HCT116 (cell line): Measurements from ENCODE around the gene CCR6. TPM values are rescaled to one million over a fixed set of nuclear protein-coding genes. Genes with fewer than 3 reads are reported as not detected.

ENCODE experiments used
- ATAC-seq: fragments of 200-7000 bp; cut with Tn5 transposase; 2 replicates; pipeline ENCODE4 v1.9.1; 2020; ENCODE audit warnings: mild to moderate bottlenecking, moderate library complexity
- BruUV-seq: library from RNA; stranded (reverse); fragments of 400-500 nt; replicated peaks from 2 replicates; lab custom pipeline; 2021; lab: Mats Ljungman, UMichigan
- CTCF ChIA-PET: fragments of 300-600 bp; sonication (Branson Sonifier 250); formaldehyde crosslinking; loops from one replicate; lab custom pipeline; 2021; ENCODE audit warnings: antibody characterized with exemption; lab: Charles Lee
- POLR2A ChIA-PET: fragments of 300-600, 350-600 bp; sonication (Branson Sonifier 250); formaldehyde crosslinking; loops from one replicate; lab custom pipeline; 2021; ENCODE audit warnings: antibody characterized with exemption; lab: Charles Lee
- RAD21 ChIA-PET, 2 experiments: fragments of 300-600 bp; sonication (Branson Sonifier 250); formaldehyde crosslinking; loops; one replicate each; lab custom pipeline; 2023; ENCODE audit warnings: low total read pairs in 2 of 2; ENCODE audit not compliant: uncharacterized antibody in 2 of 2, unreplicated experiment in 2 of 2, low non-redundant PET in 1 of 2; lab: Charles Lee
- DNase-seq: peaks from one replicate; pipeline ENCODE4 v3.0.0-alpha.2; 2010; ENCODE audit warnings: low read depth, low spot score
- H2AFZ ChIP-seq: fragments of 200-600 bp; shearing (Covaris generic), sonication (generic); 2 replicates; pipeline ENCODE4 v1.6.1; 2017; ENCODE audit warnings: low read depth, mixed run types, mixed read lengths, antibody characterized with exemption, low read length; ENCODE audit not compliant: poor library complexity, severe bottlenecking
- H3K27ac ChIP-seq: 2 replicates; pipeline ENCODE4 v1.5.1; 2012; ENCODE audit warnings: low read depth, low read length
- H3K27me3 ChIP-seq: fragments of 200-600 bp; sonication (generic); 2 replicates; pipeline ENCODE4 v1.6.1; 2016; ENCODE audit warnings: mixed run types, low read length, mixed read lengths; ENCODE audit not compliant: insufficient read depth
- H3K36me3 ChIP-seq, 2 experiments: fragments of 200-500 bp in 1 of 2; fragments of 200-600 bp in 1 of 2; sonication (Bioruptor generic) in 1 of 2; sonication (generic) in 1 of 2; 2 replicates each; pipeline versions ENCODE4 v1.5.1 to v1.6.1; 2014 to 2016; ENCODE audit warnings: low read length in 2 of 2, inconsistent platforms in 1 of 2, mixed read lengths in 1 of 2, mixed run types in 1 of 2; ENCODE audit not compliant: insufficient read depth in 2 of 2, control insufficient read depth in 1 of 2
- H3K4me1 ChIP-seq, 2 experiments: fragments of 200-600 bp in 1 of 2; sonication (generic) in 1 of 2; 2 replicates each; pipeline versions ENCODE4 v1.5.1 to v1.6.1; 2012 to 2017; ENCODE audit warnings: low read length in 2 of 2, inconsistent platforms in 1 of 2, mild to moderate bottlenecking in 1 of 2, mixed read lengths in 1 of 2, mixed run types in 1 of 2, moderate library complexity in 1 of 2; ENCODE audit not compliant: insufficient read depth in 2 of 2, control insufficient read depth in 1 of 2
- H3K4me2 ChIP-seq: fragments of 200-600 bp; sonication (generic); 2 replicates; pipeline ENCODE4 v1.6.1; 2017; ENCODE audit warnings: mixed run types, low read length, mixed read lengths
- H3K4me3 ChIP-seq, 2 experiments: fragments of 200-600 bp in 1 of 2; sonication (generic) in 1 of 2; replicated peaks in 1 of 2; 2 replicates each; pipeline ENCODE4 v1.5.1; 2011 to 2016; ENCODE audit warnings: low read length in 2 of 2, control low read depth in 1 of 2, low read depth in 1 of 2, mild to moderate bottlenecking in 1 of 2, mixed read lengths in 1 of 2, mixed run types in 1 of 2
- H3K79me2 ChIP-seq: fragments of 200-600 bp; sonication (generic); 2 replicates; pipeline ENCODE4 v1.6.1; 2017; ENCODE audit warnings: mild to moderate bottlenecking, mixed run types, low read length, moderate library complexity, mixed read lengths; ENCODE audit not compliant: insufficient read depth
- H3K9ac ChIP-seq: fragments of 200-600 bp; sonication (generic); 2 replicates; pipeline ENCODE4 v1.6.1; 2016; ENCODE audit warnings: low read length, mixed read lengths
- H3K9me2 ChIP-seq: fragments of 200-600 bp; sonication (generic), shearing (Covaris generic); 2 replicates; pipeline ENCODE4 v1.6.1; 2017; ENCODE audit warnings: mixed run types, mild to moderate bottlenecking, moderate library complexity; ENCODE audit not compliant: insufficient read depth
- H3K9me3 ChIP-seq, 2 experiments: fragments of 200-500 bp in 1 of 2; fragments of 200-600 bp in 1 of 2; sonication (Bioruptor generic) in 1 of 2; sonication (generic) in 1 of 2; 2 replicates each; pipeline ENCODE4 v1.6.1; 2014 to 2017; ENCODE audit warnings: low read length in 2 of 2, mixed read lengths in 2 of 2, inconsistent platforms in 1 of 2, low read depth in 1 of 2, mild to moderate bottlenecking in 1 of 2, mixed run types in 1 of 2, moderate library complexity in 1 of 2; ENCODE audit not compliant: control insufficient read depth in 1 of 2, insufficient read depth in 1 of 2
- H4K20me1 ChIP-seq: fragments of 200-600 bp; sonication (generic), shearing (Covaris generic); 2 replicates; pipeline ENCODE4 v1.6.1; 2017; ENCODE audit warnings: mixed run types, mild to moderate bottlenecking, moderate library complexity; ENCODE audit not compliant: insufficient read depth
- ATF3 ChIP-seq: IDR thresholded peaks from 2 replicates; pipeline ENCODE4 v1.6.1; 2012
- CBX3 ChIP-seq: IDR thresholded peaks from 2 replicates; pipeline ENCODE4 v1.6.1; 2012; ENCODE audit warnings: low read depth
- EGR1 ChIP-seq: IDR thresholded peaks from 2 replicates; pipeline ENCODE4 v1.6.1; 2012; ENCODE audit warnings: low read depth
- ELF1 ChIP-seq: IDR thresholded peaks from 2 replicates; pipeline ENCODE4 v1.6.1; 2012; ENCODE audit warnings: low read depth, borderline replicate concordance
- EZH2 ChIP-seq: fragments of 200-600 bp; sonication (generic); IDR thresholded peaks from 2 replicates; pipeline ENCODE4 v1.6.1; 2017; ENCODE audit warnings: antibody characterized with exemption, mixed run types
- EZH2phosphoT487 ChIP-seq: fragments of 200-600 bp; IDR thresholded peaks from 2 replicates; pipeline ENCODE4 v1.6.1; 2018; ENCODE audit warnings: antibody characterized with exemption, borderline replicate concordance
- FOSL1 ChIP-seq: IDR thresholded peaks from 2 replicates; pipeline ENCODE4 v1.6.1; 2012; ENCODE audit warnings: low read depth
- MAX ChIP-seq: IDR thresholded peaks from 2 replicates; pipeline ENCODE4 v1.6.1; 2012
- POLR2A ChIP-seq: IDR thresholded peaks from 2 replicates; pipeline ENCODE4 v1.7.0; 2011; ENCODE audit warnings: borderline replicate concordance; ENCODE audit not compliant: insufficient read depth, insufficient read length; ENCODE audit errors: extremely low read depth
- POLR2AphosphoS5 ChIP-seq: IDR thresholded peaks from 2 replicates; pipeline ENCODE4 v1.6.1; 2011; ENCODE audit warnings: mild to moderate bottlenecking, low read depth, low read length, moderate library complexity
- RAD21 ChIP-seq: IDR thresholded peaks from 2 replicates; pipeline ENCODE4 v1.6.1; 2012; ENCODE audit warnings: low read depth, mild to moderate bottlenecking
- SRF ChIP-seq: IDR thresholded peaks from 2 replicates; pipeline ENCODE4 v1.6.1; 2012; ENCODE audit warnings: low read depth
- TCF7L2 ChIP-seq: IDR thresholded peaks from 2 replicates; pipeline ENCODE4 v1.7.0; 2011; ENCODE audit warnings: borderline replicate concordance, inconsistent platforms; ENCODE audit not compliant: insufficient read depth, insufficient read length; ENCODE audit errors: extremely low read depth
- ZBTB33 ChIP-seq: IDR thresholded peaks from 2 replicates; pipeline ENCODE4 v1.6.1; 2011; ENCODE audit warnings: mild to moderate bottlenecking, low read length, moderate library complexity; ENCODE audit not compliant: insufficient replicate concordance; ENCODE audit errors: extremely low read depth
- ZFX ChIP-seq: fragments of 450-650 bp; IDR thresholded peaks from 2 replicates; pipeline ENCODE4 v1.6.1; 2017
- ZNF274 ChIP-seq: fragments of 200-500 bp; sonication (Bioruptor generic); IDR thresholded peaks from 2 replicates; pipeline ENCODE4 v1.6.1; 2014; ENCODE audit warnings: mild to moderate bottlenecking, low read depth, low read length, inconsistent platforms
- intact Hi-C: fragments of 100-400 bp; cut with micrococcal nuclease; formaldehyde crosslinking; loops from 2 replicates; pipeline ENCODE4 v1.10.0; 2022
- total RNA-seq: library from RNA; stranded (reverse); gene quantifications from one replicate; pipeline ENCODE4 v1.2.1, GENCODE V29; 2021; ENCODE audit not compliant: unreplicated experiment

Gene CCR6
- total RNA-seq, 1 experiment from 2014 or later = not detected

GRCh38 chr6:167089243-167090142 lies 33.4 kb upstream of the CCR6 start:
- ChIA-PET RAD21 (no interaction called here), CTCF (no interaction called here), POLR2A (no interaction called here)
- Histone ChIP-seq H3K27ac (no peak overlapping the region), H3K4me2 (no peak overlapping the region), H3K79me2 (no peaks in the 10 kb centered on the region), H3K9ac (no peak overlapping the region), H3K9me2 (no peaks in the 10 kb centered on the region), H3K36me3 (no peaks in the 10 kb centered on the region), H3K4me3 (no peak overlapping the region), H4K20me1 (no peaks in the 10 kb centered on the region), H2AFZ (no peak overlapping the region), H3K9me3 (no peaks in the 10 kb centered on the region), H3K27me3 (no peaks in the 10 kb centered on the region), H3K4me1 (no peaks in the 10 kb centered on the region)
- DNase-seq (no peak), ATAC-seq (no peak)
- intact Hi-C loops = no loop called here
- BruUV-seq = no TSS peak
- TF ChIP-seq MAX (no peak), ZFX (no peak), RAD21 (no peak)

GRCh38 chr6:167090171-167090570 lies 32.7 kb upstream of the CCR6 start:
- CTCF ChIA-PET = no interaction called here
- Histone ChIP-seq H3K36me3 (no peaks in the 10 kb centered on the region), H3K27ac (no peak overlapping the region), H3K4me3 (no peak overlapping the region), H3K4me1 (no peaks in the 10 kb centered on the region), H3K4me2 (no peak overlapping the region), H2AFZ (no peak overlapping the region), H3K9me2 (no peaks in the 10 kb centered on the region), H3K9me3 (no peaks in the 10 kb centered on the region), H3K79me2 (no peaks in the 10 kb centered on the region), H3K9ac (no peak overlapping the region), H3K27me3 (no peaks in the 10 kb centered on the region), H4K20me1 (no peaks in the 10 kb centered on the region)
- RAD21 ChIA-PET = no interaction called here
- POLR2A ChIA-PET = no interaction called here
- intact Hi-C loops = no loop called here
- DNase-seq = no peak
- BruUV-seq = no TSS peak
- ATAC-seq = no peak
- no peak for TF ChIP-seq CBX3
- TF ChIP-seq POLR2AphosphoS5 = no peak
- TF ChIP-seq MAX = no peak
- no peak for TF ChIP-seq ATF3
- no peak for TF ChIP-seq ZBTB33
- TF ChIP-seq SRF = no peak
- TF ChIP-seq ZFX = no peak
- no peak for TF ChIP-seq EZH2
- TF ChIP-seq FOSL1 = no peak
- TF ChIP-seq ZNF274 = no peak
- no peak for TF ChIP-seq EGR1
- TF ChIP-seq ELF1 = no peak
- no peak for TF ChIP-seq EZH2phosphoT487
- TF ChIP-seq POLR2A = no peak
- no peak for TF ChIP-seq TCF7L2
